Loucy (cell line): ENCODE data around the gene RNU1-1.
"Not testable (repeated sequence)": the region's sequence is repeated elsewhere in the genome, so short reads cannot be mapped to it uniquely, and the experiment has no call there.

Source experiments
- CTCF ChIP-seq: fragments of 200-600 bp; sonication (generic); conservative IDR thresholded peaks from 2 replicates; pipeline ENCODE4 v1.5.1; 2014; ENCODE audit warnings: mild to moderate bottlenecking, antibody characterized with exemption, low read length
- EZH2phosphoT487 ChIP-seq: fragments of 200-600 bp; IDR thresholded peaks from 2 replicates; pipeline ENCODE4 v1.6.1; 2018; ENCODE audit warnings: antibody characterized with exemption, mild to moderate bottlenecking, moderate library complexity, borderline replicate concordance

GRCh38 chr1:16513412-16514106, 526 bp downstream of the RNU1-1 start:
- TF ChIP-seq CTCF, EZH2phosphoT487: not testable (repeated sequence)
